ENCODE data around the gene EHMT1. TPM values are rescaled to one million over a fixed set of nuclear protein-coding genes. Genes with fewer than 3 reads are reported as not detected.

EHMT1 gene
- total RNA-seq, 1 donor from 2014 or later, result 40.8 TPM

- no peak for DNase-seq (ENCODE audit: low read depth)
- no peak for TF ChIP-seq CTCF (conservative IDR thresholded peaks at IDR 0.05; ENCODE audit: low read depth, low read length)
- H3K4me3 ChIP-seq (ENCODE audit: low read depth, low read length), result no peak overlapping the region
Observed at GRCh38 chr9:137760426-137760825, 141.6 kb downstream of the EHMT1 start.

GRCh38 chr9:137761032-137761431 is 142.2 kb downstream of the EHMT1 start:
- DNase-seq (ENCODE audit: low read depth), result no peak
- TF ChIP-seq CTCF (conservative IDR thresholded peaks at IDR 0.05; ENCODE audit: low read depth, low read length), result no peak
- no peak overlapping the region for H3K4me3 ChIP-seq (ENCODE audit: low read depth, low read length)

GRCh38 chr9:137761793-137762192 is 143.0 kb downstream of the EHMT1 start:
- TF ChIP-seq CTCF (conservative IDR thresholded peaks at IDR 0.05; ENCODE audit: low read depth, low read length), result no peak
- no peak overlapping the region for H3K4me3 ChIP-seq (ENCODE audit: low read depth, low read length)
- DNase-seq (ENCODE audit: low read depth), result no peak

- no peak for DNase-seq (ENCODE audit: low read depth)
- H3K4me3 ChIP-seq (ENCODE audit: low read depth, low read length), result no peak overlapping the region
- TF ChIP-seq CTCF (conservative IDR thresholded peaks at IDR 0.05; ENCODE audit: low read depth, low read length), result no peak
Observed at GRCh38 chr9:137762414-137763061, 143.7 kb downstream of the EHMT1 start.

GRCh38 chr9:137763271-137763955 is 144.6 kb downstream of the EHMT1 start:
- H3K4me3 ChIP-seq (ENCODE audit: low read depth, low read length), result no peak overlapping the region
- no peak for DNase-seq (ENCODE audit: low read depth)
- no peak for TF ChIP-seq CTCF (conservative IDR thresholded peaks at IDR 0.05; ENCODE audit: low read depth, low read length)

- no peak for DNase-seq (ENCODE audit: low read depth)
- no peak for TF ChIP-seq CTCF (conservative IDR thresholded peaks at IDR 0.05; ENCODE audit: low read depth, low read length)
- H3K4me3 ChIP-seq (ENCODE audit: low read depth, low read length), result no peak overlapping the region
Observed at GRCh38 chr9:137764171-137764671, 145.4 kb downstream of the EHMT1 start.

All from epithelial cell of proximal tubule (primary cell).